Right lobe of liver (tissue), 6 donors: Measurements from ENCODE around the gene GPBAR1. TPM values are rescaled to one million over a fixed set of nuclear protein-coding genes. Genes with fewer than 3 reads are reported as not detected.

Source experiments
- ATAC-seq, 4 donors: fragments of 200-7000 bp; cut with Tn5 transposase; one replicate each; pipeline ENCODE4 v1.9.1; 2020; ENCODE audit warnings: mild to moderate bottlenecking in 4 of 4, moderate library complexity in 4 of 4
- DNase-seq, 3 donors: peaks; one replicate each; pipeline ENCODE4 v3.0.0-alpha.2; 2020
- H3K27ac ChIP-seq, 3 donors: fragments of 200-600 bp; one replicate each; pipeline ENCODE4 v1.8.0; 2022
- H3K27me3 ChIP-seq, 2 donors: fragments of 200-600 bp; one replicate each; pipeline ENCODE4 v1.8.0; 2022
- H3K36me3 ChIP-seq, 4 donors: fragments of 200-600 bp; sonication (generic) in 1 of 4; one replicate each; pipeline versions ENCODE4 v1.5.1 to v1.8.0; 2017 to 2022; ENCODE audit warnings: control low read depth in 1 of 4
- H3K4me1 ChIP-seq, 4 donors: fragments of 200-600 bp; sonication (generic) in 1 of 4; one replicate each; pipeline versions ENCODE4 v1.5.1 to v1.8.0; 2017 to 2022; ENCODE audit warnings: control low read depth in 1 of 4
- H3K4me3 ChIP-seq, 3 donors: fragments of 200-600 bp; one replicate each; pipeline ENCODE4 v1.8.0; 2022
- H3K9me3 ChIP-seq, 4 donors: fragments of 200-600 bp; sonication (generic) in 1 of 4; one replicate each; pipeline versions ENCODE4 v1.5.1 to v1.8.0; 2017 to 2022; ENCODE audit warnings: control low read depth in 1 of 4
- CTCF ChIP-seq, 4 donors: fragments of 200-600 bp in 3 of 4; fragments of 450-650 bp in 1 of 4; IDR thresholded peaks; one replicate each; pipeline versions ENCODE4 v1.5.1 to v1.8.0; 2016 to 2022; ENCODE audit warnings: antibody characterized with exemption in 4 of 4, mild to moderate bottlenecking in 2 of 4
- POLR2A ChIP-seq: fragments of 450-650 bp; IDR thresholded peaks from one replicate; pipeline ENCODE4 v1.6.1; 2017; ENCODE audit warnings: antibody characterized with exemption, mild to moderate bottlenecking
- WGBS: methylation state at CpG from one replicate; pipeline ENCODE4 v1.1.6; 2018; ENCODE audit warnings: low coverage, low lambda C conversion rate; ENCODE audit not compliant: insufficient coverage; ENCODE audit errors: missing lambda C conversion rate; 5-methylcytosine and 5-hydroxymethylcytosine counted together
- intact Hi-C, 2 donors: fragments of 100-400 bp; cut with DNase I; formaldehyde crosslinking; loops; one replicate each; pipeline versions ENCODE4 v1.11.2 to v1.14.1; 2022
- total RNA-seq, 6 experiments: library from RNA; depleted of rRNA in 2 of 6; stranded (reverse); fragments of >200 nt in 2 of 6; fragmentation: NEBNext Ultra II Directional in 3 of 6; extraction: Animal tissue kit (Norgen Biotek cat#: 25700) in 3 of 6; gene quantifications; one replicate each; pipeline versions ENCODE4 v1.1.0 to v1.2.4, GENCODE V29; 2016 to 2023
- donor health status: DM: no; HTN: yes; CAD: no.
- donor health status: DM: no; HTN: no; CAD: no.
- donor health status: DM: no; HTN: no; CAD: no.
- donor health status: DM: no; HTN: yes; CAD: no.
- donor health status: DM: no; HTN: yes; CAD: no.

GPBAR1 gene
- total RNA-seq, 6 experiments from 2014 or later, result 0.56 to 3.2 (median 0.94) TPM

- WGBS, result 62% methylated on average over 6 of the region's 6 CpGs
- no peak overlapping the region for H3K27ac ChIP-seq
- no peak overlapping the region for H3K4me3 ChIP-seq
- intact Hi-C loops, result no loop called here
- TF ChIP-seq CTCF (IDR thresholded peaks at IDR 0.05) (no peak), POLR2A (no peak)
- peaks cover 11 to 55% (median 35%) of the 10 kb centered on the region in 4 donors for H3K36me3 ChIP-seq
- no peaks in the 10 kb centered on the region for H3K4me1 ChIP-seq
- H3K9me3 ChIP-seq, result no peaks in the 10 kb centered on the region
- ATAC-seq (no peak), DNase-seq (no peak)
- no peaks in the 10 kb centered on the region for H3K27me3 ChIP-seq
Observed at GRCh38 chr2:218255446-218255845, 5.4 kb upstream of the GPBAR1 start.

DNA sequence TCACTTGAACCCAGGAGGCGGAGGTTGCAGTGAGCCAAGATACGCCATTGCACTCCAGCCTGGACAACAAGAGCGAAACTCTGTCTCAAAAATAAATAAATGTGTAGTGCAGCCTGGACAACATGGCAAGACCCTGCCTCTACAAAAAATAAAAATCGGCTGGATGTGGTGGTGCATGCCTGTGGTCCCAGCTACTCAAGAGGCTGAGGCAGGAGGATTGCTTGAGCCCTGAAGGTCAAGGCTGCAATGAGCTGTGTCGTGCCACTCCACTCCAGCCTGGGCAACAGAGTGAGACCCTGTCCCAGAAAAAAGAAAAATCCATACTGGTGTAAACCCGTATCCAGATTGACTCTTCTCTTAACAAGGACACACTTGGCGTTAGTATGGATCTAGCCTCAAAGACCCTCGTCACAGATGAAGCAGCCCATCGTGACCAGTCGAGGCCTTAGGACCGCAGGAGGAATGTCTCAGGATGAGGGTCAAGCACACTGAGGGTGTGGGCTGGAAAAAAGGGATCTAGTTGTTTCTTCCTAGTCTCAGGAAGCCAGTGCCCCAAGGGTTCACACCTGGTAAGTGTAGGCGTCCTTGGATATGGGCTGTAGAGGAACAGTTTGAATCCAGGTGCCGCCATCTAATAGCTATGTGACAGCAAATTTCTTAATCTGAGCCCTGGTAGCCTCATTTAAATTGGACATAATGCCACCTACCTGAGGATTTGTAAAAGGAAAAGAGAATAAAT lies 4.0 kb upstream of the GPBAR1 start:
- Histone ChIP-seq H3K27ac (no peak overlapping the region), H3K4me1 (peaks cover 0 to 3% (median 0%) of the 10 kb centered on the region in 4 donors), H3K27me3 (no peaks in the 10 kb centered on the region), H3K4me3 (no peak overlapping the region), H3K36me3 (peaks cover 7 to 42% (median 29%) of the 10 kb centered on the region in 4 donors), H3K9me3 (no peaks in the 10 kb centered on the region)
- DNase-seq (peak in 1 of 3 donors; percentile 24), ATAC-seq (no peak)
- intact Hi-C loops, result no loop called here
- TF ChIP-seq CTCF (IDR thresholded peaks at IDR 0.05) (no peak), POLR2A (no peak)
- WGBS, result 94% methylated on average over 12 of the region's 13 CpGs

GRCh38 chr2:218257390-218257981 lies 3.3 kb upstream of the GPBAR1 start:
- WGBS, result 53% methylated on average over 8 of the region's 8 CpGs
- peaks cover 0 to 3% (median 0%) of the 10 kb centered on the region in 4 donors for H3K4me1 ChIP-seq
- no peak overlapping the region for H3K27ac ChIP-seq
- no peak overlapping the region for H3K4me3 ChIP-seq
- DNase-seq, result no peak
- H3K27me3 ChIP-seq, result no peaks in the 10 kb centered on the region
- TF ChIP-seq CTCF (IDR thresholded peaks at IDR 0.05) (peak; percentile 23 to 46 (median 30)), POLR2A (no peak)
- H3K9me3 ChIP-seq, result no peaks in the 10 kb centered on the region
- peaks cover 3 to 35% (median 23%) of the 10 kb centered on the region in 4 donors for H3K36me3 ChIP-seq
- intact Hi-C loops, result no loop called here
- ATAC-seq, result peak; percentile 30 to 66 (median 40)

GRCh38 chr2:218259099-218259961 lies 1.5 kb upstream of the GPBAR1 start:
- 84% methylated on average over 3 of the region's 15 CpGs for WGBS
- no peak overlapping the region for H3K4me3 ChIP-seq
- H3K9me3 ChIP-seq, result no peaks in the 10 kb centered on the region
- peaks cover 0 to 30% (median 11%) of the 10 kb centered on the region in 4 donors for H3K36me3 ChIP-seq
- ATAC-seq (peak; percentile 28 to 61 (median 50)), DNase-seq (peak in 1 of 3 donors; percentile 48)
- TF ChIP-seq CTCF (IDR thresholded peaks at IDR 0.05), result no peak
- peak; percentile 9 for TF ChIP-seq POLR2A
- intact Hi-C loops, result no loop called here
- H3K27me3 ChIP-seq, result no peaks in the 10 kb centered on the region
- H3K4me1 ChIP-seq, result peaks cover 0 to 5% (median under 1%) of the 10 kb centered on the region in 4 donors
- peak overlapping the region; percentile 8 to 78 (median 51) for H3K27ac ChIP-seq
